ENCODE results near the gene LTN1. TPM values are rescaled to one million over a fixed set of nuclear protein-coding genes. Genes with fewer than 3 reads are reported as not detected.
A peak's percentile ranks its signal among the peaks of the same experiment; 100 is the strongest.
"Not testable (repeated sequence)": the region's sequence is repeated elsewhere in the genome, so short reads cannot be mapped to it uniquely, and the experiment has no call there.

Gene LTN1
- total and polyA plus RNA-seq, 9 donors = 13.8 to 25.6 (median 20.3) TPM

GRCh38 chr21:29022166-29022565 is 29.5 kb upstream of the LTN1 start:
- H3K27me3 ChIP-seq (ENCODE audit: control insufficient read depth, insufficient read depth, low read length) = no peaks in the 10 kb centered on the region
- 100% methylated on average over 2 of the region's 4 CpGs for whole genome bisulfite sequencing (ENCODE audit: insufficient coverage)

GRCh38 chr21:29018540-29018939 is 25.9 kb upstream of the LTN1 start:
- peak; percentile 27 for DNase-seq
- no peaks in the 10 kb centered on the region for H3K9me3 ChIP-seq (replicated peaks; ENCODE audit: control insufficient read depth, low read depth, low read length)
- WGBS (ENCODE audit: insufficient coverage) = 18% methylated on average over 6 of the region's 12 CpGs

More at GRCh38 chr21:29022166-29022565, 29.5 kb upstream of the LTN1 start:
- no peaks in the 10 kb centered on the region for H3K9me3 ChIP-seq (replicated peaks; ENCODE audit: control insufficient read depth, low read depth, low read length)
- H3K4me3 ChIP-seq (ENCODE audit: low read length) = no peak overlapping the region
- H3K27ac ChIP-seq (ENCODE audit: low read length) = no peak overlapping the region
- no peaks in the 10 kb centered on the region for H3K36me3 ChIP-seq (ENCODE audit: control insufficient read depth, insufficient read depth, low read length)
- peaks cover 14% of the 10 kb centered on the region for H3K4me1 ChIP-seq (ENCODE audit: control insufficient read depth, insufficient read depth, low read length)
- no peak for DNase-seq

GRCh38 chr21:29017639-29018237 is 25.1 kb upstream of the LTN1 start:
- Histone ChIP-seq H3K4me1 (ENCODE audit: control insufficient read depth, insufficient read depth, low read length) (peaks cover 14% of the 10 kb centered on the region), H3K27ac (ENCODE audit: low read length) (no peak overlapping the region), H3K36me3 (ENCODE audit: control insufficient read depth, insufficient read depth, low read length) (peaks cover 9% of the 10 kb centered on the region), H3K9me3 (replicated peaks; ENCODE audit: control insufficient read depth, low read depth, low read length) (no peaks in the 10 kb centered on the region), H3K4me3 (ENCODE audit: low read length) (no peak overlapping the region), H3K27me3 (ENCODE audit: control insufficient read depth, insufficient read depth, low read length) (no peaks in the 10 kb centered on the region)
- 75% methylated on average over 6 of the region's 6 CpGs for WGBS (ENCODE audit: insufficient coverage)
- peak; percentile 35 for DNase-seq

More at GRCh38 chr21:29018540-29018939, 25.9 kb upstream of the LTN1 start:
- Histone ChIP-seq H3K4me1 (ENCODE audit: control insufficient read depth, insufficient read depth, low read length) (peaks cover 14% of the 10 kb centered on the region), H3K4me3 (ENCODE audit: low read length) (peak overlapping the region; percentile 86), H3K36me3 (ENCODE audit: control insufficient read depth, insufficient read depth, low read length) (peaks cover 9% of the 10 kb centered on the region), H3K27me3 (ENCODE audit: control insufficient read depth, insufficient read depth, low read length) (no peaks in the 10 kb centered on the region), H3K27ac (ENCODE audit: low read length) (peak overlapping the region; percentile 70)

- H3K36me3 ChIP-seq (ENCODE audit: control insufficient read depth, insufficient read depth, low read length); H3K27me3 ChIP-seq (ENCODE audit: control insufficient read depth, insufficient read depth, low read length); H3K4me3 ChIP-seq (ENCODE audit: low read length); DNase-seq; H3K4me1 ChIP-seq (ENCODE audit: control insufficient read depth, insufficient read depth, low read length); H3K9me3 ChIP-seq (replicated peaks; ENCODE audit: control insufficient read depth, low read depth, low read length); H3K27ac ChIP-seq (ENCODE audit: low read length): not testable (repeated sequence)
- WGBS (ENCODE audit: insufficient coverage) = no CpG with 5 or more reads among the region's 30 CpGs
These were observed 18.6 kb upstream of the LTN1 start for GRCh38 chr21:29011236-29011635.

GRCh38 chr21:29008367-29008766 is 15.7 kb upstream of the LTN1 start:
- DNase-seq = peak; percentile 48
- WGBS (ENCODE audit: insufficient coverage) = no CpG with 5 or more reads among the region's 3 CpGs
- Histone ChIP-seq H3K27ac (ENCODE audit: low read length) (no peak overlapping the region), H3K36me3 (ENCODE audit: control insufficient read depth, insufficient read depth, low read length) (peaks cover 6% of the 10 kb centered on the region), H3K27me3 (ENCODE audit: control insufficient read depth, insufficient read depth, low read length) (no peaks in the 10 kb centered on the region), H3K9me3 (replicated peaks; ENCODE audit: control insufficient read depth, low read depth, low read length) (no peaks in the 10 kb centered on the region), H3K4me3 (ENCODE audit: low read length) (no peak overlapping the region), H3K4me1 (ENCODE audit: control insufficient read depth, insufficient read depth, low read length) (peaks cover under 1% of the 10 kb centered on the region)

- WGBS (ENCODE audit: insufficient coverage) = no CpG with 5 or more reads among the region's 3 CpGs
- Histone ChIP-seq H3K4me1 (ENCODE audit: control insufficient read depth, insufficient read depth, low read length) (peaks cover 3% of the 10 kb centered on the region), H3K27ac (ENCODE audit: low read length) (no peak overlapping the region), H3K9me3 (replicated peaks; ENCODE audit: control insufficient read depth, low read depth, low read length) (no peaks in the 10 kb centered on the region), H3K27me3 (ENCODE audit: control insufficient read depth, insufficient read depth, low read length) (no peaks in the 10 kb centered on the region), H3K4me3 (ENCODE audit: low read length) (no peak overlapping the region), H3K36me3 (ENCODE audit: control insufficient read depth, insufficient read depth, low read length) (peaks cover 6% of the 10 kb centered on the region)
- no peak for DNase-seq
These were observed 15.1 kb upstream of the LTN1 start for GRCh38 chr21:29007810-29008209.

GRCh38 chr21:29007135-29007534 is 14.5 kb upstream of the LTN1 start:
- H3K9me3 ChIP-seq (replicated peaks; ENCODE audit: control insufficient read depth, low read depth, low read length) = no peaks in the 10 kb centered on the region
- no peak overlapping the region for H3K27ac ChIP-seq (ENCODE audit: low read length)
- 86% methylated on average over 1 of the region's 3 CpGs for WGBS (ENCODE audit: insufficient coverage)
- DNase-seq = no peak
- no peaks in the 10 kb centered on the region for H3K27me3 ChIP-seq (ENCODE audit: control insufficient read depth, insufficient read depth, low read length)
- peaks cover 6% of the 10 kb centered on the region for H3K36me3 ChIP-seq (ENCODE audit: control insufficient read depth, insufficient read depth, low read length)
- H3K4me3 ChIP-seq (ENCODE audit: low read length) = no peak overlapping the region
- peaks cover 5% of the 10 kb centered on the region for H3K4me1 ChIP-seq (ENCODE audit: control insufficient read depth, insufficient read depth, low read length)

- peaks cover 5% of the 10 kb centered on the region for H3K4me1 ChIP-seq (ENCODE audit: control insufficient read depth, insufficient read depth, low read length)
- no CpG with 5 or more reads among the region's 6 CpGs for WGBS (ENCODE audit: insufficient coverage)
- H3K9me3 ChIP-seq (replicated peaks; ENCODE audit: control insufficient read depth, low read depth, low read length) = no peaks in the 10 kb centered on the region
- no peaks in the 10 kb centered on the region for H3K27me3 ChIP-seq (ENCODE audit: control insufficient read depth, insufficient read depth, low read length)
- H3K4me3 ChIP-seq (ENCODE audit: low read length) = no peak overlapping the region
- H3K36me3 ChIP-seq (ENCODE audit: control insufficient read depth, insufficient read depth, low read length) = peaks cover 6% of the 10 kb centered on the region
- DNase-seq = no peak
- H3K27ac ChIP-seq (ENCODE audit: low read length) = no peak overlapping the region
These were observed 13.0 kb upstream of the LTN1 start for GRCh38 chr21:29005696-29006095.

- WGBS (ENCODE audit: insufficient coverage) = under 1% methylated on average over 37 of the region's 41 CpGs
- Histone ChIP-seq H3K27ac (ENCODE audit: low read length) (peak overlapping the region; percentile 96), H3K4me1 (ENCODE audit: control insufficient read depth, insufficient read depth, low read length) (peaks cover 5% of the 10 kb centered on the region), H3K27me3 (ENCODE audit: control insufficient read depth, insufficient read depth, low read length) (no peaks in the 10 kb centered on the region), H3K36me3 (ENCODE audit: control insufficient read depth, insufficient read depth, low read length) (peaks cover 2% of the 10 kb centered on the region), H3K9me3 (replicated peaks; ENCODE audit: control insufficient read depth, low read depth, low read length) (no peaks in the 10 kb centered on the region), H3K4me3 (ENCODE audit: low read length) (peak overlapping the region; percentile 60)
- DNase-seq = peak; percentile 99
These were observed 9.9 kb upstream of the LTN1 start for GRCh38 chr21:29002442-29003144.

- no peaks in the 10 kb centered on the region for H3K9me3 ChIP-seq (replicated peaks; ENCODE audit: control insufficient read depth, low read depth, low read length)
- H3K27ac ChIP-seq (ENCODE audit: low read length) = peak overlapping the region; percentile 95
- no peaks in the 10 kb centered on the region for H3K36me3 ChIP-seq (ENCODE audit: control insufficient read depth, insufficient read depth, low read length)
- DNase-seq = no peak
- no CpG with 5 or more reads among the region's 4 CpGs for WGBS (ENCODE audit: insufficient coverage)
- H3K4me3 ChIP-seq (ENCODE audit: low read length) = peak overlapping the region; percentile 88
- H3K4me1 ChIP-seq (ENCODE audit: control insufficient read depth, insufficient read depth, low read length) = peaks cover 9% of the 10 kb centered on the region
- no peaks in the 10 kb centered on the region for H3K27me3 ChIP-seq (ENCODE audit: control insufficient read depth, insufficient read depth, low read length)
These were observed 584 bp upstream of the LTN1 start for GRCh38 chr21:28993293-28993629.

Measured in muscle of leg (tissue), 11 donors.